IMR-90 (cell line): ENCODE data around the gene TGM6. TPM values are rescaled to one million over a fixed set of nuclear protein-coding genes. Genes with fewer than 3 reads are reported as not detected.

Source experiments
- ATAC-seq: fragments of 200-7000 bp; cut with Tn5 transposase; 2 replicates; pipeline ENCODE4 v1.9.1; 2020; ENCODE audit warnings: low read depth, mild to moderate bottlenecking, moderate library complexity
- BruUV-seq: library from RNA; stranded (reverse); fragments of 400-500 nt; replicated peaks from 2 replicates; lab custom pipeline; 2021; lab: Mats Ljungman, UMichigan
- CTCF ChIA-PET: fragments of 300-600 bp; formaldehyde crosslinking; extraction: SDS; loops from one replicate; lab custom pipeline; 2021; ENCODE audit warnings: antibody characterized with exemption; lab: Yijun Ruan, JAX
- POLR2A ChIA-PET: fragments of 300-600 bp; sonication (Branson Sonifier 250); formaldehyde crosslinking; loops from one replicate; lab custom pipeline; 2022; ENCODE audit warnings: antibody characterized with exemption; ENCODE audit not compliant: unreplicated experiment; lab: Charles Lee
- DNase-seq: peaks from one replicate; pipeline ENCODE4 v3.0.0; 2013
- H2AFZ ChIP-seq: replicated peaks from 2 replicates; pipeline ENCODE3; 2013; ENCODE audit warnings: low read length, mild to moderate bottlenecking; ENCODE audit not compliant: poor library complexity
- H2AK5ac ChIP-seq: 2 replicates; pipeline ENCODE4 v1.6.1; 2013; ENCODE audit warnings: low read depth, low read length, inconsistent platforms
- H2AK9ac ChIP-seq: replicated peaks from 2 replicates; pipeline ENCODE3; 2013; ENCODE audit warnings: mild to moderate bottlenecking, low read depth, low read length, moderate library complexity; ENCODE audit not compliant: poor library complexity
- H2BK120ac ChIP-seq: 2 replicates; pipeline ENCODE4 v1.6.1; 2013; ENCODE audit warnings: low read depth, low read length, inconsistent platforms
- H2BK15ac ChIP-seq: 3 replicates; pipeline ENCODE4 v1.6.1; 2013; ENCODE audit warnings: low read depth, low read length, inconsistent platforms
- H2BK20ac ChIP-seq: 2 replicates; pipeline ENCODE4 v1.6.1; 2013; ENCODE audit warnings: low read depth, mild to moderate bottlenecking, inconsistent platforms, low read length, moderate library complexity
- H2BK5ac ChIP-seq: 2 replicates; pipeline ENCODE4 v1.6.1; 2013; ENCODE audit warnings: mild to moderate bottlenecking, low read depth, low read length, inconsistent platforms; ENCODE audit not compliant: poor library complexity, severe bottlenecking
- H3K14ac ChIP-seq: replicated peaks from 2 replicates; pipeline ENCODE4 v1.6.1; 2013; ENCODE audit warnings: low read depth, low read length, inconsistent platforms
- H3K18ac ChIP-seq: 2 replicates; pipeline ENCODE4 v1.6.1; 2013; ENCODE audit warnings: low read depth, low read length, control low read depth
- H3K23ac ChIP-seq: 2 replicates; pipeline ENCODE4 v1.6.1; 2013; ENCODE audit warnings: low read depth, low read length, inconsistent platforms
- H3K27ac ChIP-seq: 2 replicates; pipeline ENCODE4 v1.5.1; 2013; ENCODE audit warnings: mild to moderate bottlenecking, control low read depth, low read length; ENCODE audit not compliant: insufficient read depth
- H3K27me3 ChIP-seq: 2 replicates; pipeline ENCODE4 v1.6.1; 2013; ENCODE audit warnings: low read length; ENCODE audit not compliant: control insufficient read depth, insufficient read depth
- H3K36me3 ChIP-seq: 2 replicates; pipeline ENCODE4 v1.6.1; 2013; ENCODE audit warnings: low read length, mixed read lengths; ENCODE audit not compliant: control insufficient read depth, insufficient read depth
- H3K4ac ChIP-seq: 2 replicates; pipeline ENCODE4 v1.6.1; 2013; ENCODE audit warnings: low read depth, low read length, inconsistent platforms
- H3K4me1 ChIP-seq: 2 replicates; pipeline ENCODE4 v1.6.1; 2013; ENCODE audit warnings: low read length, mixed read lengths; ENCODE audit not compliant: control insufficient read depth, insufficient read depth
- H3K4me2 ChIP-seq: 2 replicates; pipeline ENCODE4 v1.6.1; 2013; ENCODE audit warnings: low read depth, mild to moderate bottlenecking, control low read depth, low read length, moderate library complexity
- H3K4me3 ChIP-seq: 2 replicates; pipeline ENCODE4 v1.5.1; 2013; ENCODE audit warnings: low read depth, mild to moderate bottlenecking, control low read depth, low read length, moderate library complexity; ENCODE audit not compliant: insufficient read depth
- H3K56ac ChIP-seq: 2 replicates; pipeline ENCODE4 v1.6.1; 2013; ENCODE audit warnings: low read length, inconsistent platforms; ENCODE audit not compliant: insufficient read depth; ENCODE audit errors: extremely low read depth
- H3K79me1 ChIP-seq, 2 experiments: 2 replicates each; pipeline ENCODE4 v1.6.1; 2013; ENCODE audit warnings: low read length in 2 of 2, inconsistent platforms in 1 of 2, low read depth in 1 of 2
- H3K9ac ChIP-seq: 2 replicates; pipeline ENCODE4 v1.6.1; 2013; ENCODE audit warnings: low read depth, low read length, control low read depth
- H3K9me1 ChIP-seq: 2 replicates; pipeline ENCODE4 v1.6.1; 2013; ENCODE audit warnings: low read length, inconsistent platforms; ENCODE audit not compliant: insufficient read depth
- H3K9me3 ChIP-seq: 2 replicates; pipeline ENCODE4 v1.6.1; 2013; ENCODE audit warnings: low read length; ENCODE audit not compliant: control insufficient read depth, insufficient read depth
- H4K20me1 ChIP-seq: 2 replicates; pipeline ENCODE4 v1.6.1; 2013; ENCODE audit warnings: low read length, inconsistent platforms; ENCODE audit not compliant: insufficient read depth
- H4K5ac ChIP-seq: 2 replicates; pipeline ENCODE4 v1.6.1; 2013; ENCODE audit warnings: mild to moderate bottlenecking, low read depth, low read length, control low read depth
- H4K8ac ChIP-seq, 2 experiments: 2 replicates each; pipeline ENCODE4 v1.6.1; 2013; ENCODE audit warnings: low read depth in 2 of 2, low read length in 2 of 2, control low read depth in 1 of 2, inconsistent platforms in 1 of 2
- H4K91ac ChIP-seq: 2 replicates; pipeline ENCODE4 v1.6.1; 2013; ENCODE audit warnings: low read depth, low read length, inconsistent platforms; ENCODE audit not compliant: insufficient read depth
- BHLHE40 ChIP-seq: fragments of 150-350 bp; IDR thresholded peaks from 2 replicates; pipeline ENCODE4 v1.6.1; 2016; ENCODE audit warnings: mild to moderate bottlenecking, low read depth, low read length
- CEBPB ChIP-seq: IDR thresholded peaks from 2 replicates; pipeline ENCODE4 v1.6.1; 2012; ENCODE audit warnings: low read depth, low read length, improper control_type of control experiment
- CHD1 ChIP-seq: IDR thresholded peaks from 2 replicates; pipeline ENCODE4 v1.6.1; 2012; ENCODE audit warnings: low read depth, low read length, improper control_type of control experiment
- MAFK ChIP-seq: IDR thresholded peaks from 2 replicates; pipeline ENCODE4 v1.6.1; 2012; ENCODE audit warnings: low read depth, low read length, improper control_type of control experiment
- NFE2L2 ChIP-seq: fragments of 150-350 bp; IDR thresholded peaks from 2 replicates; pipeline ENCODE4 v1.6.1; 2016; ENCODE audit warnings: low read depth, mild to moderate bottlenecking, low read length
- RFX5 ChIP-seq: IDR thresholded peaks from 2 replicates; pipeline ENCODE4 v1.8.0; 2012; ENCODE audit warnings: low read depth, mild to moderate bottlenecking, low read length, moderate library complexity
- WGBS, 2 experiments: methylation state at CpG; one replicate each; pipeline versions ENCODE4 v1.1.5 to v1.1.7; 2013; ENCODE audit warnings: missing lambda C conversion rate in 2 of 2; ENCODE audit not compliant: insufficient read length in 1 of 2; ENCODE audit errors: extremely low coverage in 2 of 2; 5-methylcytosine and 5-hydroxymethylcytosine counted together
- dilution Hi-C: fragments of 300-500 bp; cut with HindIII; formaldehyde crosslinking; loops from one replicate; pipeline ENCODE4 v1.14.3; 2018; ENCODE audit warnings: low sequenced_read_pairs; ENCODE audit not compliant: unreplicated experiment
- in situ Hi-C: fragments of 300-500 bp; cut with MboI; formaldehyde crosslinking; loops from 3 replicates; pipeline ENCODE4 v1.14.3; 2019; ENCODE audit warnings: low sequenced_read_pairs, inconsistent platforms, mixed read lengths
- intact Hi-C: fragments of 100-400 bp; cut with micrococcal nuclease; formaldehyde crosslinking; loops from 2 replicates; pipeline ENCODE4 v1.10.0; 2022
- polyA plus RNA-seq, 3 experiments: library from polyadenylated mRNA; depleted of rRNA; stranded (reverse); fragments of >200 nt; gene quantifications; 2 replicates each; pipeline ENCODE4 v1.2.3, GENCODE V29; 2012; ENCODE audit warnings: low replicate concordance in 1 of 3
- total RNA-seq: library from RNA; depleted of rRNA; stranded (reverse); fragments of >200 nt; gene quantifications from 2 replicates; pipeline ENCODE4 v1.2.3, GENCODE V29; 2012
- TF ChIP-seq, protein P1 (sequence below): conservative IDR thresholded peaks from 2 replicates; pipeline ENCODE4 v1.5.1; 2012; ENCODE audit warnings: mild to moderate bottlenecking, low read depth, low read length, improper control_type of control experiment
- TF ChIP-seq, protein P2 (sequence below): fragments of 150-350 bp; IDR thresholded peaks from 2 replicates; pipeline ENCODE4 v1.6.1; 2016; ENCODE audit warnings: low read depth, mild to moderate bottlenecking, low read length, moderate library complexity, borderline replicate concordance

The TGM6 gene
- total and polyA plus RNA-seq, 2 of the 4 experiments (the other 2 are of a cell fraction): not detected

DNA sequence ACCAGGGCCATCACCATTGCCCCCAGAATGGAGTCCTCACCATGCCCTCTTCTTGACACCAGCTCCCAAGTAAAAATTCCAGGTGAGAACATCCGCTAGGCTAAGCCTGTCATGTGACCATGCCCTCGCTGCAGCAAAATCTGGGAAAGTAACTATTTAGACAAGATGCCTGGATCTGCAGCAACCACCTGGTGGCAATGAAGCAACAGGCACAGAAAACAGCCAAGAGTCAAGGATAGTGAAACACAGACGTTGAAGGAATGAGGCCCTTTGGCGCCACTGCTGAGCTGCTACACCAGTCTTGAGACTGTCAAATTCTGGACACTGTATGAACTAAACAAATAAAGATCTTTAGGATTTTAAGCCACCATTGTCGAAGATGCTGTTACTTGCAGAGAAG, 30.1 kb upstream of the TGM6 start:
- Histone ChIP-seq H3K4ac (no peak overlapping the region), H3K9ac (no peak overlapping the region), H3K14ac (no peak overlapping the region), H4K91ac (no peak overlapping the region), H2AFZ (no peak overlapping the region), H3K23ac (no peak overlapping the region), H3K79me1 (no peaks in the 10 kb centered on the region), H2BK5ac (no peak overlapping the region), H3K36me3 (no peaks in the 10 kb centered on the region), H4K20me1 (no peaks in the 10 kb centered on the region), H3K4me3 (no peak overlapping the region), H3K9me1 (no peaks in the 10 kb centered on the region), H4K8ac (no peak overlapping the region), H3K9me3 (no peaks in the 10 kb centered on the region), H2BK15ac (no peak overlapping the region), H2BK120ac (no peak overlapping the region), H2AK5ac (no peak overlapping the region), H3K4me2 (no peak overlapping the region), H3K27ac (no peak overlapping the region), H2AK9ac (no peak overlapping the region), H4K5ac (no peak overlapping the region), H2BK20ac (no peak overlapping the region), H3K56ac (no peak overlapping the region), H3K18ac (no peak overlapping the region), H3K4me1 (no peaks in the 10 kb centered on the region), H3K27me3 (no peaks in the 10 kb centered on the region)
- 65% methylated on average over 2 of the region's 5 CpGs; no CpG with 5 or more reads in 1 of the 2 experiments for WGBS, 2 experiments
- in situ Hi-C loops (no loop called here), dilution Hi-C loops (no loop called here), intact Hi-C loops (loop anchor here (1.0 kb wide), 1 partner anchor 104 kb away; no protein-coding TSS in a partner anchor)
- CTCF ChIA-PET: no interaction called here
- ATAC-seq: no peak
- POLR2A ChIA-PET: no interaction called here
- BruUV-seq: no TSS peak
- no peak for TF ChIP-seq MAFK
- TF ChIP-seq, protein P1, sequence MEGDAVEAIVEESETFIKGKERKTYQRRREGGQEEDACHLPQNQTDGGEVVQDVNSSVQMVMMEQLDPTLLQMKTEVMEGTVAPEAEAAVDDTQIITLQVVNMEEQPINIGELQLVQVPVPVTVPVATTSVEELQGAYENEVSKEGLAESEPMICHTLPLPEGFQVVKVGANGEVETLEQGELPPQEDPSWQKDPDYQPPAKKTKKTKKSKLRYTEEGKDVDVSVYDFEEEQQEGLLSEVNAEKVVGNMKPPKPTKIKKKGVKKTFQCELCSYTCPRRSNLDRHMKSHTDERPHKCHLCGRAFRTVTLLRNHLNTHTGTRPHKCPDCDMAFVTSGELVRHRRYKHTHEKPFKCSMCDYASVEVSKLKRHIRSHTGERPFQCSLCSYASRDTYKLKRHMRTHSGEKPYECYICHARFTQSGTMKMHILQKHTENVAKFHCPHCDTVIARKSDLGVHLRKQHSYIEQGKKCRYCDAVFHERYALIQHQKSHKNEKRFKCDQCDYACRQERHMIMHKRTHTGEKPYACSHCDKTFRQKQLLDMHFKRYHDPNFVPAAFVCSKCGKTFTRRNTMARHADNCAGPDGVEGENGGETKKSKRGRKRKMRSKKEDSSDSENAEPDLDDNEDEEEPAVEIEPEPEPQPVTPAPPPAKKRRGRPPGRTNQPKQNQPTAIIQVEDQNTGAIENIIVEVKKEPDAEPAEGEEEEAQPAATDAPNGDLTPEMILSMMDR: no peak
- TF ChIP-seq BHLHE40: no peak
- TF ChIP-seq CHD1: no peak
- no peak for TF ChIP-seq NFE2L2
- TF ChIP-seq, protein P2, sequence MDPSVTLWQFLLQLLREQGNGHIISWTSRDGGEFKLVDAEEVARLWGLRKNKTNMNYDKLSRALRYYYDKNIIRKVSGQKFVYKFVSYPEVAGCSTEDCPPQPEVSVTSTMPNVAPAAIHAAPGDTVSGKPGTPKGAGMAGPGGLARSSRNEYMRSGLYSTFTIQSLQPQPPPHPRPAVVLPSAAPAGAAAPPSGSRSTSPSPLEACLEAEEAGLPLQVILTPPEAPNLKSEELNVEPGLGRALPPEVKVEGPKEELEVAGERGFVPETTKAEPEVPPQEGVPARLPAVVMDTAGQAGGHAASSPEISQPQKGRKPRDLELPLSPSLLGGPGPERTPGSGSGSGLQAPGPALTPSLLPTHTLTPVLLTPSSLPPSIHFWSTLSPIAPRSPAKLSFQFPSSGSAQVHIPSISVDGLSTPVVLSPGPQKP: no peak
- TF ChIP-seq CEBPB: no peak
- TF ChIP-seq RFX5: no peak
- no peak for DNase-seq
